GM21360 (cell line): ENCODE measurements around the gene SUSD4.

Source experiments
- ATAC-seq: cut with Tn5 transposase; IDR thresholded peaks from one replicate; pipeline ENCODE4 v1.9.1; 2021; ENCODE audit warnings: mild to moderate bottlenecking, moderate library complexity; ENCODE audit not compliant: unreplicated experiment

SUSD4 gene

GRCh38 chr1:223331301-223331700 is 32.7 kb downstream of the SUSD4 start:
- no peak for ATAC-seq

DNA sequence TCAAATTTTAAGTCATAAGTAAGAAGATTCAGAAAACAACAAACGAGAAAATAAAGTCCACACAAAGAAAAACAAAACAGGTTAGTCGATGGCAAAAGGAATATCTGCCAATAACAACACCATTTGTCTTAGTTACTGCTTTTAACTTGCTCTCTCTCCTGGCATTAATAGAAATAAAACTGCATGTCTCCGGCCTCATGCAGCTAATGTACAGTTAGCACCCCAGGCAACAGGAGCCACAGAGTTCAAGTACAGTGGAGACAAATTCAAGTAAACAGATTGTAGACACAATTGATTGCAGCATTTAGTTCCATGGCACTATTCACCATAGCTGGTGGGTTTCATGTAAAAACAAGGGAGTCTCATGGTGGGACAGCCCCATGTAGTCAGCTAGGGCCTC is 33.5 kb downstream of the SUSD4 start:
- ATAC-seq, result no peak

DNA sequence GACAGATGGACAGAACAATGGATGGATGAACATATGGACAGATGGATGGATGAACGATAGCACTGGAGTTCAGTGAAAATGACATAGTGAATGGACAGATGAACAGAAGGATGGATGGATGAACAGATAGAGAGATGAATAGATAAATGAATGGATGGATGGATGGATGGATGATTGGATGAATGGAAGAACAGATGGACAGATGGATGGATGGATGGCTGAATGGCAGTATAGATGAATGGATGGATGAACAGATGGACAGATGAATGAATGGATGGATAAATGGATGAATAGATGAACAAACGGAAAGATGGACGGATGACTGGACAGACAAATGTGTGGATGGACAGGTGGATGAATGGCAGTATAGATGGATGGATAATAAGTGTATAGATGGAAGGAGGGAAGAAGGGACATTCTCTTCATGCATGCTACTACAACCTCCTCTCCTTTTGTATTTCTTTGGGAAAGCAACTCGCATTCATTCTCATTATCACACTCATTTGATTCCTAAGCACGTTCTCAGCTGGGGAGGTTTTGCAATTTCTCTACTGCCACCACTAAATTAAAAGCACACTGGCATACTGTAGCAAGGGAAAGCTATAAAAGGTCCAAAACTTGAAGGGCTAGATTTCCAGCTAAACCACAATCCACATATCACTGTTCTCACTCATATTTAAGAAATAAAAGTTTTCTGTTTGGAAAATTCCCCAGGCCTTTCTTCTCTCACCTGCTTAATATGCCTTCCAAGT is 34.1 kb downstream of the SUSD4 start:
- ATAC-seq, result no peak

- ATAC-seq, result no peak
Observed at GRCh38 chr1:223329252-223329651, 34.7 kb downstream of the SUSD4 start.

DNA sequence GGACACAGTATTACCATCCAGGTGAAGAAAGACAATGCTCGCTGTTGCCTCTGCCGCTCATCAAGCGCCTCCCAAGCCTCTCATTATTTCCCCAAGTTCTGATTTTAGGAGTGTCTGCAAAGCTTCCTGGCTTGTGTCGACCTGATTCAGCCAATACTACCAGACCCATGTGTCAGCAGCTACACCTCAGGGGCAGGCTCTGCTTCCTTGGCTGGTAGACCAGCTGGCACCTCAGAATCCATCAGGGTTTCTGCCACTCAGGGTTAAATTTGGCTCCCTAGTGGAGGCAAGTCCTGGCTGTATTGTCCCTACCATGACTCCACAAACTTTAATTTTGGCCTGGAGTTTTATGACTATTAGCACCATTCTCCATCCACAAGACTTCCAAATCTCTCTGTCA is 35.4 kb downstream of the SUSD4 start:
- no peak for ATAC-seq

- no peak for ATAC-seq
Observed at GRCh38 chr1:223326776-223327175, 37.2 kb downstream of the SUSD4 start.

DNA sequence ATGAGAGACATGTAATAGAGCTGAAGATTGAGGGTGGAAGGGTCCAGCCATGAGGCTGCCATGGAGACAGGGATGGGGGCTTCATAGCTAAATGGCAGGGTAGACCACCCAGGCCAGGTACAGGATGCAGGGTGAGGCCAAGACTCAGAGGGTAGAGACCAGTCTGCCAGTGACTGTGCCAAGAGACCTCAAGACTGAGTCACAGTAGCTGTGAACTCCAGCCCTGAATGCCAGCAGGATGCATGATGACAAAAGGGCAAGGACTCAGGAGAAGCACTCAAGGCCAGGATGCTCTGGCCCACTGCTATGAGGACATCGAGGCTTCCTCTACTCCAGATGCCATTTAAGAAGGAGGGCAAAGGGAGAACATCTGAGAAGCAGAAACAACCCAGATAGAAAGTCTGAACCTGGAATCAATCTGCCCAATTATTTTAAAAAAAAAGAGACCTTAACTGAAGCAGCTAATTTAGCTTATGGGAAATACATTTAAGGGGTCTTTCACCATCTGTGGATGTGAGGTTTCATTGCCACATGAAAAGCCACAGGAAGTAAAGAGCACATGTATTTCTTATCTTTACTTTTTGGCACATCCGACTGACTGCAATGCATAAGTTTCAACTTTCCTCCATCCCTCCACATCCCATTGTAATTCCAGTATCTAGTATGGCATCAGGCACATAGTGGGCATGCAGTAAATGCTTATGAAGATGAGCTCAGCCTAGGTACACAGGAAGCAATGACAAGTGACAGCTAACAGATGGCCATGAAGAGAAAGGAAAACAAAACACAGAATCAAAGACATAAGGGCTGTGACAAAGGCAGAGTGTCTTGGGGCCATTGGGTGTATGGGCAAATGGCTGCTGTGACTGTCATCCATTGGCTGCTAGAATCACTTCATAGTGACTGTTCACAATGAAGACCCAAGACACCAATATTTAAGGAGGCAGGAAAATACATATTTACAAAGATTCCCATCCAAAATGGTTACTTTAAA is 40.2 kb downstream of the SUSD4 start:
- no peak for ATAC-seq

GRCh38 chr1:223322868-223323267 is 41.1 kb downstream of the SUSD4 start:
- no peak for ATAC-seq

DNA sequence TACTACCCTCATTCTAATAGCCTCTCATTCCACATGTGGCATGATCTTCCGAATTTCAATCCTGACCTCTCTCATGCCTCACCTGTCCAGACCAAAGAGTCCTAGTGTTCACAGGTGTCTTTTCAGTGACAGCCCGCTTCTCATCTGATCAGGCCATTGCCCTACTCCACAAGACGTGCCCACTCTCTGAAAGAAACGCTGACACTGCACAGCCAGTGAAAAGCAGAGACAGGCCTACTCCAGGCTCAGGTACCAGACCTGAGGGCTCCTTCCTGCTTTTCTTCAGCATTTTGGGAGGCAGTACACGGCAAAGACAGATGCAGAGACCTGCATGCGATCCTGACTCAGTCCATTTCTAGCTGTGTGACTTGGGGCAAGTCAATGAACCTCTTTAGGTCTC is 43.0 kb downstream of the SUSD4 start:
- ATAC-seq, result no peak

DNA sequence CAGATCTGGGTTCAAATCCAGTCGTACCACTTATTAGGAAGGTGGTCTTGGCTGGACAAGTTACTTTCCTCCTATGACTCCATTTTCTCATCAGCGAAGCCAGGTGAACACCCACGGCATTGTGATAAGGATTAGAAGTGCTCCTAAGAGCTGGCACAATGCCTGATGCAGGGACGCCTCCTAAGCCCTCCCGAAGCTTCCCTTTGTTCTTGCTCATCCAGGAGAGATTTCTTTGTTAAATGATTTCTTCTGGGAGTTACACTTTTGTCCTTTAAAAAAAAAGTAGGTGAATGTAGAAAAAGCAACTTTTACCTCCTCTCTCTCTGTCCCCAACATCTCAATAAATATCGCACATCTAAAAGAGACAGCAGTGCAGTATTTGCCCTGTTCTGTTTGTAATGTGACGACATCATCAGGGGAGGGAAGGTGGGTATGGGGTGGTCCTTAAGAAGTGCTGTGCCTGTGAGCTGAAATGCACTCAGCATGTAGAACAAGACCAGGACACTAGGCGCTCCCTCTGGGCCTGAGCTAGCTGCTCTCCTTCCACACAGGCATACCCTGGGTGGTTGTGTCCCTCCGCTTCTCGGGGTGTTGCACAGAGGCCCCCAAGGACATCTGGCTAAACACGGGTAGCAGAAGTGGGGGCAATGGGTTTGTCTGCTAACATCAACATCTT is 43.9 kb downstream of the SUSD4 start:
- ATAC-seq, result no peak

DNA sequence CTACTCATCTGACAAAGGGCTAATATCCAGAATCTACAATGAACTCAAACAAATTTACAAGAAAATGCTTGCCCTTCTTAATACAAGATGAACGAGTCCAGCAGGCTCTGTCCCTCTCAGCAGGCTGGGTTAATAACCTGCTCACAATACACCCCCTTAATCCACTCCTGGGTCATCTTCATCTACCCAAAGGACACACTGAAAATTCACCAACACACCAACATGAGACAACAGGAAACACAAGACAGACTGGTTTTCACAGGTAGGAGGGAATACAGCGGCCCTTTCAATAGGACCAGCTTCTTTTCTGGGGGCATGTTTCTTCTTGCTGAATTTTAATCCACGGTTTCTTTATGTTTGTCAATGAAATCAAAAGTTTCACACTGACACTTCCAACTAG is 44.6 kb downstream of the SUSD4 start:
- no peak for ATAC-seq

DNA sequence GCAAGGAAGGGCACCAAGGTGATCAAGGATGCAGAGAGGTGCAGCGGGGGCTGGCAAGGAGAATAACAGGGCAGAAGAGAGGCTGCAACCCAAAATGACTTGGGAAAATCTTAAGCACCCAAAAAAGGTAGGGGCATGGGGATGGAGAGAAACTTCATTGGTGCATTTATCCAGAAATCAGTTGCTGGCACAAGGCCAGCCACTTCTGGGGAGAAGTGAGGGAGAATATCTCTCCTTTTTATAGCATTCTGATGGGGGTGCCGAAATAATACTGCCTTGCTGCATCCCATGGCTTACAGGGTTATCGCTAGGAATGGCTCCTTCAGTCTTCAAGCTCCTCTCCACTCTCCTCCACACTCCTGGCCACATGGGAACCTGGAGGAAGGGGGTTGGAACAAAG is 47.9 kb downstream of the SUSD4 start:
- ATAC-seq, result no peak

GRCh38 chr1:223315665-223316064 is 48.3 kb downstream of the SUSD4 start:
- no peak for ATAC-seq

DNA sequence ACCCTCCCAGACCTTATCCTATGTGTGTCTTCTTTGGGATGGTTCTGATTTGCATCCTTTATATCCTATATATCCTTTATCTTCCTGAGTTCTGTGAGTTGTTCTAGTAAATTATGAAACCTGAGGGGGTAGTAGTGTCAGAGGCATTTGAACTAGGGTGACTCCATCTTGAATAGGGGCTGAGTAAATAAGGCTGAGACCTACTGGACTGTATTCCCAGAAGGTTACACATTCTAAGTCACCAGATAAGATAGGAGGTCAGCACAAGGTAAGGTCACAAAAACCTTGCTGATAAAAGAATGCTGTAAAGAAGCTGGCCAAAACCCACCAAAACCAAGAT is 50.6 kb downstream of the SUSD4 start:
- ATAC-seq, result no peak

DNA sequence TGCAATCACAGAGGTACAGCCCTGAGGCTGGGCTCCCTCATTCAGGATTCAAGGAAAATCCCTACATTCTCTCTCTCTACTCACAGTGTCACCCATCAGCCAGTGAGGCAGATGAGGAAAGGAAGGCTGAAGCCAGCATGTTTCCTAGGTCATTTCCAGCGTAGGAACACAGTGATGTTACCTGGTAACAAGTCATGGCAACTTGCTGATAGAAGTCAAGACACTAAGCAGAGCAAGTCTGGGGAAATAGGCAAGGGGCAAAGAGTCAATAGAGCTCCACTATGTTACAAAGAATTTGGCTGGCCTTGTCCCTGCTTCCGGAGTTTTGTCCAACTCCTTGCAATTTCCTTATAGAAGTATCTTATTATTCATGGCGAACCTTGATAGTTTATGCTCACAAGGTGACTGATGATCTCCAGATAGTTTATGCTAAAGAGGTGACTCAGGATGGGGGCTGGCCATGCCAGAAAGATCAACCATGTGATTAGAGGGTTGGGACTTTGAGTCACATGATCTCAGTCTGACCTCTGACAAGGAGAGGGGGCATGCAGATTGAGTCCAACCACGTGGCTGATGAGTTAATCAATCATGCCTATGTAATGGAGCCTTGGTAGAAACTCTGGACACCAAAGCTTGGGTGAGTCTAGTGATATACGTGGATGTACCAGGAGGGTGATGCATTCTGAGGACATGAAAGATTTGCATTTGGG is 51.1 kb downstream of the SUSD4 start:
- no peak for ATAC-seq

DNA sequence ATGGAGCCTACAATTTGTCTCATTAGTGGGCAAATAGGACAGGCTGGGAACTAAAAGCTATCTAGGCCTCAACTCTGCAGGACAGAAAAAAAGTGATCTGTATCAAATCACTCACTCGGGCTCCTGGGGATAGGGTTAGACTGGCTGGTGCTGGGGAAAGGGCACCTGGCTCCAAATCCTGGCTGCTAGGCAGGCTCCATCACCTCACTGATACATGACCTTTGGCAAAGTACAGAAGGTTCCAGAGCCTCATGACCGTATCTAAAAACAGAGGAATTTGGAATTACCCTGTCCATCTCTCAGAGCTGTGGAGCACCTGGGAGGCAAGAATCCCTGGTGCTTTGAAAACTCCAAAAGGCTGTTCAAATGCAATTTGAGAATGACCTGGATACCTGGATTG is 51.7 kb downstream of the SUSD4 start:
- no peak for ATAC-seq

GRCh38 chr1:223311826-223312225 is 52.1 kb downstream of the SUSD4 start:
- no peak for ATAC-seq

DNA sequence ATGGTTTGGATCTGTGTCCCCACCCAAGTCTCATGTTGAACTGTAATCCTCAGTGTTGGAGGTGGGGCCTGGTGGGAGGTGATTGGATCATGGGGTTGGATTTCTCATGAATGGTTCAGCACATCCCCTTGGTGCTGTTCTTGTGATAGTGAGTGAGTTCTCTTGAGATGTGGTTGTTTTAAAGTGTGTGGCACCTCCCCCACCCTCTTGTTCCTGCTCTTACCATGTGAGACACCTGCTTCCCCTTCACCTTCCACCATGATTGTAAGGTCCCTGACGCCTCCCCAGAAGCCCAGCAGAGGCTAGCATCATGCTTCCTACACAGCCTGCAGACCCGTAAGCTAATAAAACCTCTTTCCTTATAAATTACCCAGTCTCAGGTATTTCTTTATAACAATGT is 55.8 kb downstream of the SUSD4 start:
- ATAC-seq, result no peak

DNA sequence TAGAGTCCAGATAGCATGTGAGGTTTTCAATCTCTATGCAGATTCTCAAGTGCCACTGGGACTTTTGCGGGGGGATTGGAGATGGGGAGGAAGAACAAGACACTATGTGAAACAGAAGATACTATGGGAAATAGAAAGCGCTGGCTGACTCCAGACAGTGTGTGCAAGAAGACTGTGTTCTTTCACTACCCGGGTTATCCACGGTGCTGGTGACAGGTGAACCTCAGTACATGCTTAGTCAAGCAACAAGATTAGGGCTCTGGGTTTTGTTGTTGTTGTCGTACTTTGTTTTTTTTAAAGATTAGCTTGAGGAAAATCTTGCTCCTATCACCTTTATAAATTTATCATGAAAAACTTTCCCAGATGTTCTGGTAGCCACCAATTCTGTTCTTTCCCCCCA is 56.4 kb downstream of the SUSD4 start:
- ATAC-seq, result no peak

DNA sequence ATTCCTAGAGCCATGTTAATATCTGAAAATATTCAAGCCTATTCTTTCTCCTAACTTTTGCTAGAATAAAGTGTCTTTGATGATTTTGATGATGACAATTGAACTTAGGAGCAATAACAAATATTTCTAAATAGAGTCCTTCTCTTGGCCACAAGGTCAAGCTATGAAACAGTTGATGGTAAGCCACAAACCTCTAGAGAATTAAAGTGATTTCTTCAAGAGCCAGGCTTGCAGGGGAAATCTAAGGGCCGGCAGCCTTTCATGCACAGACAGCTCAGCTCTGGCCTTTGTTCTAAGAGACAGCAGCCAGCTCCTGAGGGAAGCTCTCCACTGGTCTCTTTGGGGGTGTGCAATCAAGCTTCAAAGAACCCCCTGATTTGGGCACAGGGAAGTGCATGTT is 59.0 kb downstream of the SUSD4 start:
- ATAC-seq, result no peak

DNA sequence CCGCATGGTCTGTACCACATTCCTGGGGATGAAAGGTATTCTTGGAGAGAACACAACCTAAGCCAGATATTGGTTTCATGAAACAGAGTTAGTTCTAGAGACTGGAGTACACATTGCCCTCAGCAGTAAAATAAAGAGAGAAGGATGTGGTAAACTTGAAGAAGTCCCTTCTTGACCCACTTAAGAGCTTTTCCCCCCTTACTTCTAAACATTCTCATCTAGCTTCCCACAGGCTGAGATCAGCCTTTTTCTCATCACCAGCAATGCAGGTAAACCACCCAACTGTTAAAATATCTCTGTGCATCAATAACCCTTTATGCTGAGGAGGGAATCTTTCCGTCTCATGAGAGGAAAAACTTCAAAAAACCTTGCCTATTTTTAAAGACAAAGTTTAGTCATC is 62.6 kb downstream of the SUSD4 start:
- ATAC-seq, result no peak
